ENCODE measurements around the gene MGARP.

DNA sequence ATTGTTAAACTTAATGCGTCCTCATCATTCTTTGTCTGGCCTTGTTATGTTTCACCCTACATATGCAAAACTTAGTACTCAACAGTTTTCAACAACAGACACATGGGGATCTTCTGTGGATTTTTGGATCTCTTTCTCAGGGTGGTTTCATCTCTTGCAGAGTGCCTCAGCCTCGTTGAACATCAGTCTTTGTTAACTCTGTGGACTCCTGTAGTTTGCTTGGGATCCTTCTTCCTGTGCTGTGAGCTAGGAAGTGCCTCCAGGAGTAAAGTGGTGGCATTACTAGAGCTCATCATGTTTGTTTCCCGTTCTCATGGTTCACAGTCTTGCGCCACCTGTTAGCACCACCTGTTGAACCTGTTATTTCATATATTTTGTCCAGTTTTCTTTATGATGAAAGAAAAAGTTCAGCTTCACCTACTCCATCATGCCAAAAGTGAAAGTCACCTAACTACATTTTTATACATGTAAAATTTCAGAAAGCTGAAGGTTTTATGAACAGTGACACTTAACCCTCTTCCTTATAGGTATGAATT, 49.7 kb upstream of the MGARP start:
- TF ChIP-seq HDGF (IDR thresholded peaks at IDR 0.05; ENCODE audit: borderline replicate concordance) (no peak), ARNT (IDR thresholded peaks at IDR 0.05) (no peak), ELF4 (IDR thresholded peaks at IDR 0.05) (no peak), SUZ12 (IDR thresholded peaks at IDR 0.05) (no peak), PKNOX1 (IDR thresholded peaks at IDR 0.05) (no peak)

Measured in HEK293T (cell line).